ENCODE data around the gene CPSF4L. TPM values are rescaled to one million over a fixed set of nuclear protein-coding genes. Genes with fewer than 3 reads are reported as not detected.
"Not testable (repeated sequence)": the region's sequence is repeated elsewhere in the genome, so short reads cannot be mapped to it uniquely, and the experiment has no call there.

CPSF4L gene
- total RNA-seq, 1 experiment from 2014 or later, result not detected

DNA sequence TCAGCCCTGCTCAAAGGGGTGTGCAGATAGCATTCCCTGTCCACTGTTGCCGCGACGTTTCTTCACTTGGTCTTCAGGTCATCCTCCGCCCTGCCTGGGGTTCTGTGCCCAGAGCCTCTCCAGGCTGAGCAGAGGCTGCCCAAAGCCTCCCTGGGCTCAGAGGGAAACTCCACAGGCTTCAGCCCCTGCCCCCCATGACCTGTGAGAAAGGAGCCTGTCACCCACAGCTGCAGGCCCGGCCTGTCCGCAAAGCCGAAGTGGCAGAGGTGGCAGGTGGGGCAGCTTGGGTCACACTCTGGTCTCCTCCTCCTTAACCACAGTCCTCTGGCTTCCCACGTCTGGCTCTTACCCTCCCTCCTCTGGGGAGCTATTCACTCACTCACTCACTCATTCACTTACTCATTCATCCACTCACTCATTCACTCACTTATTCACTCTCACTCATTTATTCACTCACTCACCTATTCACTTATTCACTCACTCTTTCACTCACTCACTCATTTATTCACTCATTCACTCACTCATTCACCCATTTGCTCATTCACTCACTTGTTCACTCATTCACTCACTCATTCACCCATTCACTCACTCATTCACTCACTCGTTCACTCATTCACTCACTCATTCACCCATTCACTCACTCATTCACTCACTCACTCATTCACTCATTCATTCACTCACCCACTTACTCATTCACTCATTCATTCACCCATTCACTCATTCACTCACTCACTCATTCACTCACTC, 7.1 kb upstream of the CPSF4L start:
- no peak for DNase-seq (ENCODE audit: low read depth)

DNA sequence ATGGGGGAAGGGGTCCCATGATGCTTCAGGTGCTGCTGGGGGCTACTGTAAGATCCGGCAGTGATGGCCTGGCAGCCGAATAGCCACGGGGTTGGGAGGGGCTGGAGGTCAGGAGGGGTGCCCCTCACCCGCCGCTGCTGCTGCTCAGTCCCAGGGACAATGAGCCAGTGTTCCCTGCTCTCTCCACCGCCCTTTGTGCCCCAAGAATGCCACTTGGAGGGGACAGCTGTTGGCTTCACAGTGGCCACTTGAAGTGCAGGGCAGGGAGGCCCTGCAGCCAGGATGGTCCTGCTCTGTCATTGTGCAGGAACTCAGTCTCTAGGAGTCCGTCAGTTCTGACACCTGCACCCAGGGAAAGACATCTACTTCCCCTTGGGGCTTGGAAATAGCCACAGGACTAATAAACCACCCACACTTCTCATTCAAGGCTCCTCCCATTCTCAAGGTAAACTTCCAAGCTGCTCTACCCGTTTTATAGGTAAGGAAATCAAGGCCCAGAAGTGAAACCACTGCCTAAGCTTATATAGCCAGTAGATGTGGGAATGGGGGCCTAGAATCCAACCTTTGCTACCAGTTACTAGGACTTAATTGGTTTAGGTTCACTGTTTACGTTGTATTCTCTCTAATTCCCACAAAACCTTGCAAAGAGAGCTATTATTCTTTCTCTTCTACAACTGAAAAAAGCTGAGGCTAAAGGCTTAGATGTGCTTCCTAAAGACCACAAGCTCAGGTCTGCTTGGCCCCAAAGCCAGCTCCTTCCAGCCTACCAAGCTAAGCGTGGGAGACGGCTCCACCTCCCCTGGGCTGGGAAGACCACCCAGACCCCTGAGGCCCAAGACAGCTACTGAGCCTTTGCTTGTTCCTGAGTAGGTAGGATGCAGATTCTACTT, 6.2 kb upstream of the CPSF4L start:
- no peak for DNase-seq (ENCODE audit: low read depth)

DNA sequence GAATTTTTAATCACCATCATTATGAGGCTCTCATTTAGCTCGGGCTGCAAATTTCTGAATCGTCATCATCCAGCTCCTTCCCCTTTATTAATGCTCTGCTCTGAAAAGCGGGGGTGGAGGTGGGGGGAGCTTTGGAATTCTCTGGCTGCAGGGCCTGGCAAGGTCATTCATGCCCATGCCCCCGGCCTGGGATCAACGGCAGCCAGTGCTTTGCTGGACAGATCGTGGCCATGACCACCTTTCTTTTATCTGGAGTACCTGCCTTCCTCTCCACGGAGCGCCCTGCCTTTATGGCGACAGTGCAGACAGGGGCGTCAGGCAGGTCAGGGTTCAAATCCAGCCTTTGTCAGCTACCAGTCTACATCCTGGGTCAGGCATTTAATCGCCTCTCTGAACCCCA, 5.1 kb upstream of the CPSF4L start:
- DNase-seq (ENCODE audit: low read depth), result no peak

- no peak for DNase-seq (ENCODE audit: low read depth)
Observed at GRCh38 chr17:73265646-73266640, 4.3 kb upstream of the CPSF4L start.

DNA sequence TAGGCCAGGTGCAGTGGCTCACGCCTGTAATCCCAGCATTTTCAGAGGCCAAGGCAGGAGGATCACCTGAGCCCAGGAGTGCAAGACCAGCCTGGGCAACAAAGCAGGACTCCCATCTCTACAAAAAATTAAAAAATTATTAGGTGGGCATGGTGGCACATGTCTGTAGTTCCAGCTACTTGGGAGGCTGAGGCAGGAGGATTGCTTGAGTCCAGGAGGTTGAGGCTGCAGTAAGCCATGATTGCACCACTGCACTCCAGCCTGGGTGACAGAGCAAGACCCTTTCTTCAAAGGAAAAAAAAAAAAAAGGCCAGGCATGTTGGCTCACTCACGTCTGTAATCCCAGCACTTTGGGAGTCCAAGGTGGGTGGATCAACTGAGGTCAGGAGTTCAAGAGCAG, 2.8 kb upstream of the CPSF4L start:
- DNase-seq (ENCODE audit: low read depth), result not testable (repeated sequence)

DNA sequence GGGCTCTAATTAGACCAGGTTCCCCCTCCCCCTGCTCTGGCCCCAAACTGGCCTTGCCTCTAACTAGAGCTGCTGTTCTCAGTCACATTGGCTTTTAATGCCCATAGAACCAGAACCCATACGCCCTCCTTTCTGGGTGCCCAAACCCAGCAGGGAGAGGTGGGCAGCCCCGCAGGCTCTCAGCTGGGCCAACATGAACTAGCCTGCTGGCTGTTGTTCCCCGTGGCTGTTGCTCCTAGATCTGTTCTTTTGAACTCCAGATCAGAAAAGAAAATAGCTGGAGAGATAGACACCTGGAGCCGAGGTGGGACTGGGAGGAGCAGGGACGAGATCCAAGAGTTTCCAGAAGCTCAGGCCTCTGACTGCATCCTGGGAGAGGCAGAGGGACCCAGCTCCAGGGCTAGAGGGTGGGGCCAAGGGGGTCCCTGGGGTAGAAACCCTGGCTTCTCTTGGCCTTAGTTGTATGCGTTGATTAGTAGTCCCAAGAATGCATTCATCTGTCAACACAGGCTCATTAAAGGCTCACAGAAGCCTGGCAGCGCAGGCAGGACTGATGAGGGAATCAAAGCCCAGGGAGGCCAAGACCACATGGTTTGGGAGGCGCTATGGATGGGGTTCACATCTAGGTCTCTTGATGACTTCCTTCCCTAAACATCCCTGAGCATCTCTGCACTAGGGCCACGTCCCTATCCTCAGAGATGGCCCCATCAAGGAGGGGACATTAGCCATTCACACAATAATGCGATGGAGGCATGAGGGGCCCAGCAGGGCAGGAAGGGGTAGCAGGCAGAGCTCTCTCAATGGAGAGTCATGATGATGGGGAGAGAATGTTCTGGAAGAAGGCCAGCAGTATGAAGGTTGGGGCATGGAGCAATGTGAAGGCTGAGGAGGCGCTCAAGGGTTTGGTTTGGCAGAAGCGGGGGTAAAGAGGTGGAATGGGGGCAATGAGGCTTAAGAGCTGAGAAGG, 1.3 kb upstream of the CPSF4L start:
- DNase-seq (ENCODE audit: low read depth), result no peak

DNA sequence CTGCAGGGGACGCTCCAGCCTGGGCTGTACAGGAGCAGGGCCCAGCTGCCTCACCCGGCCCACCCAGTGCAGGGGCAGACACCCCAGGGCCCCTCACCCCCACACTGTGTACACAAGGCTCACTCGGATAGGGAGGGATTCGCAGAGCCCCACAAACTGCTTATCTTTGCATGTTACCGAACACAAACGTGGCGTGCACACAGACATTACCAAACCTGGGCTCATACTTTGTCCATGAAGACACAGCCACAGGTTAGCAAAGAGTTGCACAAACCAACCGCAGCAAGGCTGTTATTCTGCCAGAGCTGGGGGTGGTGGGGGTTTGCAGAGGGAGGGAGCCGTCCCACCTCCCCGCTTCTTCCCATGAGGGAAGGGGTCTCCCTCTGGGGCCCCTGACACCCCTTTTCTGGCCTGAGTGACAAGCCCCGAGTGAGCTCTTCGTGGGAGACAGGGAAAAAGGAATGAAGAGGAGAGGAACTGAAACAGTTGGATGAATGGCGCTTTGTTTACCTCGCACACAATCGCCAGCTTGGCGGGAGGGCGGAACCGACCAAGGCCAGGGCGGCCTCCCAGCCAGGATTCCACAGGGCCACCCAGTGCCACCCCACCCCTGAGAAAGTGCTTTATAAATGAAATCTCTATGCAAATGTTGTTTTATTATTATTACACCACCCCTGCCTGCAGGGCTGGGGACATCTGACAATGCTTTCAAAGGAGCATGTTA, 434 bp upstream of the CPSF4L start:
- DNase-seq (ENCODE audit: low read depth), result no peak

DNA sequence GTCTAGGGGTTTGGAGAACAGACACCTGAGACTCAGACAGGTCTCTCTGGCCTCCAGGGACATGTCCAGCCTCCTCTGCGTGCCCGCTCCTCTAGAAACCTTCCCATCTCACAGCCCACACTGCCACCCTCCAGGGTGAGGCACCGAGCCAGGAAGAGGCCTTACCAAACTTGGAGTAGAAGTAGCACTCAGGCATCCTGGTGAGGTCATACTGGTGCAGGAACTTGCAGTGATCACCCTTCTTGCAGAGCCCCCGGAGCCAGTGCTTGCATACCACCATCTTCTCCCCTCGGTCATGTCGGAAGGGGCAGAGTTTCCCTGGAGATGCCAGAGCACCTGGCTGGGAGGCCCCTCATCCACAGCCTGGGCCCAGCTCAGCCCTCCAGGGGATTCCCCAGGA, 4.2 kb downstream of the CPSF4L start:
- no peak for DNase-seq (ENCODE audit: low read depth)

- DNase-seq (ENCODE audit: low read depth), result no peak
Observed at GRCh38 chr17:73256220-73256619, 5.5 kb downstream of the CPSF4L start.

- DNase-seq (ENCODE audit: low read depth), result peak; percentile 58
Observed at GRCh38 chr17:73255671-73256181, 6.0 kb downstream of the CPSF4L start.

GRCh38 chr17:73251871-73252270, 9.8 kb downstream of the CPSF4L start:
- DNase-seq (ENCODE audit: low read depth), result no peak

DNA sequence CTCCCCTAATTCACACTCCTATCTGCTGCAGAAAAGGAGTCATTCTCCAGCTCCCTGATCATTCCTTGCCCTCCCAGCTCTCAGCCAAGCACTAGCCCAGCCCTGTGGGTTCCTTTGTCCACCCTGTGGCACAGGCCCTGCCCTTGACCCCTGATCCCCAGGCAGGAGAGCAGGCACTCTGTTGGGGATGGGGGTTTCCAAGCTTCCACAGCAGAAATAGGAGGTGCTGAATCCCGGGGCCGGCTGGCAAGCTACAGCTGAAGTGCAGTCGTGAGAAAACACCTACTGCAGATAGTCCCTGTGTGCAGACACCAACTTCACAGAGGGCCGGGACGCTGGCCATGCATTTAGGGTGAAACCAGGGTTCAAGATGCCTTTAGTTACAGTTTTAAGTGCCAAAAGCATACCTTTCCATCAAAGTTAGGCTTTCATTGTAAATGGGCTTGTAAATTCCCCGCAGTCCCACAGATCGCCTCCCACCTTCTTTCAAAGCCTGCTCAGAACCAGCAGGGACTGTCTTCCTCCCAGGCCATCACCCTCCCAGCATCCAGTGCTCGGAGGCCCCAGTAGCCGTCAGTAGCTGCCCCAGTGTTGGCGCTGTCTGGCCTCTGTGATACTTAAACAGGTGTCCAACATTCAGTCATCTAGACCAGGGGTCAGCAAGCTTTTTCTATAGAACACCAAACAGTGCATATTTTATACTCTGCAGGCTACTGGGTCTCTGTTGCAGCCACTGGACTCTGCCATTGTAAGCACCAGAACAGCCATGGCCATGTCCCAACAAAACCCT, 10.6 kb downstream of the CPSF4L start:
- DNase-seq (ENCODE audit: low read depth), result no peak

GRCh38 chr17:73249700-73250099, 12.0 kb downstream of the CPSF4L start:
- DNase-seq (ENCODE audit: low read depth), result no peak

DNA sequence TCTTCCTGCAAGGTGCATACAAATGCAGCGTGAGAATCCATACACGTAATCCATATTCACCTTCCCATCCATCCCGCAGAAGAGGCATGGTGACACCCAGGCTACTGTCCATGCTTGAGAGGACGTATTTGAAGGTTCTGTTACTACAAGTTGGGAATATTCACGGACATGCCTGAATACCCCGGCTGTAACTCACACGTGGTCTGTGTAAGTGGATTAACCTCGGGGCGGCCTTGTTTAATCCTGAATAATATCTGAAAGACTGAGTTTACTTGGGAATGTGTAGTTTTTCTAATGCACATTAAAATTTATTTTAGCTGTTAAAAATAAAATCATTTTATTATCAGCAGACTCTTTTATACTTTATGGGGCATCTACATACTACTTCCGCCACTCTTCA, 13.1 kb downstream of the CPSF4L start:
- no peak for DNase-seq (ENCODE audit: low read depth)

GRCh38 chr17:73247726-73248125, 14.0 kb downstream of the CPSF4L start:
- no peak for DNase-seq (ENCODE audit: low read depth)

- DNase-seq (ENCODE audit: low read depth), result no peak
Observed at GRCh38 chr17:73240561-73240960, 21.1 kb downstream of the CPSF4L start.

GRCh38 chr17:73237714-73238113, 24.0 kb downstream of the CPSF4L start:
- DNase-seq (ENCODE audit: low read depth), result no peak

- no peak for DNase-seq (ENCODE audit: low read depth)
Observed at GRCh38 chr17:73234736-73235135, 26.9 kb downstream of the CPSF4L start.

Measured in M059J (cell line).